Activated CD4-positive, alpha-beta memory T cell treated with anti-CD3 and anti-CD28 coated beads, Interleukin-2, amount 10 ng/mL, durations not matched to agents 7 days and 5 days (primary cell): ENCODE results near the gene ICAM3. TPM values are rescaled to one million over a fixed set of nuclear protein-coding genes. Genes with fewer than 3 reads are reported as not detected.

ENCODE experiments used
- CTCF ChIA-PET: fragments of 350-600 bp; sonication (Branson Sonifier 250); formaldehyde crosslinking; loops from one replicate; lab custom pipeline; 2021; ENCODE audit warnings: antibody characterized with exemption, inconsistent platforms; lab: Charles Lee
- POLR2A ChIA-PET: fragments of 350-600 bp; sonication (Branson Sonifier 250); formaldehyde crosslinking; loops from one replicate; lab custom pipeline; 2021; ENCODE audit warnings: antibody characterized with exemption; lab: Charles Lee
- DNase-seq: peaks from one replicate; pipeline ENCODE4 v3.0.0-alpha.2; 2020
- H3K27ac Mint-ChIP-seq: one replicate; pipeline ENCODE4 v1.8.0; 2021; ENCODE audit warnings: mild to moderate bottlenecking, mixed read lengths
- H3K27me3 Mint-ChIP-seq: one replicate; pipeline ENCODE4 v1.8.0; 2021; ENCODE audit warnings: mixed read lengths
- H3K36me3 Mint-ChIP-seq: one replicate; pipeline ENCODE4 v1.8.0; 2021; ENCODE audit warnings: low read depth, mixed read lengths
- H3K4me1 Mint-ChIP-seq: one replicate; pipeline ENCODE4 v1.8.0; 2021; ENCODE audit warnings: mixed read lengths
- H3K4me3 Mint-ChIP-seq: one replicate; pipeline ENCODE4 v1.8.0; 2021; ENCODE audit warnings: mild to moderate bottlenecking, mixed read lengths
- H3K9me3 Mint-ChIP-seq: one replicate; pipeline ENCODE4 v1.8.0; 2021; ENCODE audit warnings: mixed read lengths
- total RNA-seq, 2 experiments: library from RNA; stranded (reverse); gene quantifications; one replicate each; pipeline ENCODE4 v1.2.3, GENCODE V29; 2021

The ICAM3 gene
- total RNA-seq, 2 experiments from 2014 or later, result 223 to 237 TPM

DNA sequence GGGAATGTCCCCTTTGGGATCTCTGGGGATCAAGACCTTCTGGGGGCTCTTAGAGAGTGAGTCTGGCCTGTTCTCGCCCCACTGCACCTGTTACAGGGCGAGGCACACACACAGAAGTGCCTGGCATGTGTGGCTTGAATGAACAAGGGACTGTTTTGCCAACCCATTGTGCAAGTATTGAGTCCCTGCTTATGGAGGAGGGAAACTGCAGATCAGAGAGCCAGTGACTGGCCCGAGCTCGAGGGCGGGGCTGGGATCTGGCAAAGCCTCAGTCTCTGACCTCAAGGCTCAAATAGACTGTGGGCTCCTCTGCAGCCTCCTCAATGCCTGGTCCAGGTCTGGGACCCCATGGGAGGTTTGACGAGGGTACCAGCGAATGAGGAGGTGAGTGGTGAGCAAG is 11.6 kb downstream of the ICAM3 start:
- Mint-ChIP-seq H3K4me3 (no peak overlapping the region), H3K9me3 (no peaks in the 10 kb centered on the region), H3K27ac (no peak overlapping the region), H3K36me3 (peaks cover 25% of the 10 kb centered on the region), H3K4me1 (peaks cover 14% of the 10 kb centered on the region), H3K27me3 (no peaks in the 10 kb centered on the region)
- DNase-seq, result no peak
- POLR2A ChIA-PET, result interaction anchor here (0.8 kb wide), 1 partner anchor 12 kb away, joined by 3 read pairs; no protein-coding TSS in a partner anchor
- CTCF ChIA-PET, result interaction anchor here (1.3 kb wide), 1 partner anchor 65 kb away, joined by 3 read pairs; no protein-coding TSS in a partner anchor

DNA sequence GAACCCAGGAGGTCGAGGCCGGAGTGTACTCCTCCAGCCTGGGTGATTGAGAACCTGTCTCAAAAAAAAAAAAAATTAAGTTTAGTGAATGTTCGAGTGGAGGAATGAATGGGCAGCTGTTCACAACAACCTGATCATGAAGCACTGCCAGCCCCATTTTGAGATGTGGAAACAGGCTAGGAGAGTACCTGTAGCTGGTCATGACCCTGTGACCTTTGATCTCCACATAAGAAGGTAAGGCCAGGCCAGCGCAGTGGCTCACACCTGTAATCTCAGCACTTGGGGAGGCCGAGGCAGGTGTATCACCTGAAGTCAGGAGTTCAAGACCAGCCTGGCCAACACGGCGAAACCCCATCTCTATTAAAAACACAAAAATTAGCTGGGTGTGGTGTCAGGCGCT is 13.7 kb downstream of the ICAM3 start:
- CTCF ChIA-PET, result no interaction called here
- H3K9me3 Mint-ChIP-seq, result no peaks in the 10 kb centered on the region
- peaks cover 27% of the 10 kb centered on the region for H3K36me3 Mint-ChIP-seq
- POLR2A ChIA-PET, result interaction anchor here (2.6 kb wide), 1 partner anchor 8 kb away, joined by 9 read pairs; the partner anchor contains the start of gene RAVER1
- H3K4me1 Mint-ChIP-seq, result peaks cover 2% of the 10 kb centered on the region
- H3K4me3 Mint-ChIP-seq, result no peak overlapping the region
- H3K27ac Mint-ChIP-seq, result no peak overlapping the region
- H3K27me3 Mint-ChIP-seq, result no peaks in the 10 kb centered on the region
- no peak for DNase-seq

DNA sequence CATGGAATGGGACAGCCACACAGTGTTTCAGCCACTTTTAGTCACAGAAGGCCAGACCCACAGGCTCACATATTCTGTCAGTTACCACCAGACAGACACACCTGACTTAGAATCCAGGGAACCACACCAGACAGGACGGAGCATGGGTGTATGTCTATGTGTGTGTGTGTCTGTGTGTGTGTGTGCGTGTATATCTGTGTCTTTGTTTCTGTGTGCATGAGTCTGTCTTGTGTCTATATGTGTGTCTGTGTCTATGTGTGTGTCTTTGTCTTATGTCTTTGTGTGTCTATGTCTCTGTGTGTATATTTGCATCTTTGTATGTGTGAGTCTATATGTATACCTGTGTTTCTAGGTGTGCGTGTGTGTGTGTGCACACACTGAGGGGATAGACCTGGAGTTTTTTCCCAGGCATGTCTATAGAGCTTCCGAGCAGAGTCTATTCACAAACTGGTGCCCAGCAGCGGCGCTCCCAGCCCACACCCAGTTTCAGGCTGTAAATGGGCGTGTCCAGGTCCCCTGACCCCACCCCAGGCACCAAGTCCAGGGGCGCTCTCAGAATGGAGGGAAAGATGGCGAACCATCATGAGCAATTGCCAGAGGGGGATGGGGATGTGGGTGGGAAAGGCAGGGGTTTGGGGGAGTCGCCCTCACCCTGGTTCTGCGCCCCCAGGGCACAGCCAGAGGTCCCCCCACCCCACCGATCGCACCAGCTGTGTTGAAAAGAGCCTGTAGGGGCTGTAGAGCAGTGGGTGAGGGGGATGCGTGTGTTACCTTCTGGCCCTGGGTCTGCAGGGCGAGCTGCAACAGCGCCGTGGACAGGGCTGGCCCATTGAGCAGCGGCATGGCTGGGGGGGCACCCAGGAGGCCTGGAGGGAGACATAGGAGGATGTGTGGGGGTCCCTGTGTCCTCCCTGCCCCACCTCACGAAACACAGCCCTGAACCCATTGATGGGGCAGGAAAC is 17.3 kb downstream of the ICAM3 start:
- no peaks in the 10 kb centered on the region for H3K9me3 Mint-ChIP-seq
- no peak for DNase-seq
- no peaks in the 10 kb centered on the region for H3K4me1 Mint-ChIP-seq
- no peak overlapping the region for H3K4me3 Mint-ChIP-seq
- H3K27me3 Mint-ChIP-seq, result no peaks in the 10 kb centered on the region
- no peak overlapping the region for H3K27ac Mint-ChIP-seq
- peaks cover 27% of the 10 kb centered on the region for H3K36me3 Mint-ChIP-seq
- ChIA-PET POLR2A (interaction anchor here (1.2 kb wide), 1 partner anchor 22 kb away, joined by 4 read pairs; no protein-coding TSS in a partner anchor), CTCF (interaction anchor here (0.6 to 1.2 kb wide), 2 partner anchors 12 to 53 kb away, joined by 3 read pairs; no protein-coding TSS in a partner anchor)

DNA sequence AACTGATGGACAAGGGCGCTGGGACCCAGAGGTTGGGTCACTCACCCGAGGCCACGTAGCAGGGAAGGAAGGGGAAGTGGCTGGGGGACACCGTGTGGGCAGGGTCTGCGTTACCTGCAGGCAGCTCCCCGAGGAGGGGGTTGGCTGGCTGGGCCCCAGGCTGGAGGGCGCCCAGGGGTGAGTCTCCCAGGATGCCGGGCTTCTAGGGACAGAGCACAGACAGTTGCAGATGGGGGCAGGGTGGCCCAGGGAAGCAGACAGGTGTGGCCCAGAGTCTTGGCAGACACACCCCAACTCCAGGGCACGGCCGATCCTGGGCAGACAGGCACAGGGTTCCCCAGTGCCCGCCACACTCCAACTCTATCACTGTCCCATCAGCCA is 18.0 kb downstream of the ICAM3 start:
- Mint-ChIP-seq H3K9me3 (no peaks in the 10 kb centered on the region), H3K27me3 (no peaks in the 10 kb centered on the region), H3K4me1 (no peaks in the 10 kb centered on the region), H3K27ac (no peak overlapping the region), H3K36me3 (peaks cover 32% of the 10 kb centered on the region), H3K4me3 (no peak overlapping the region)
- ChIA-PET CTCF (interaction anchor here (1.2 kb wide), 1 partner anchor 52 kb away, joined by 3 read pairs; no protein-coding TSS in a partner anchor), POLR2A (no interaction called here)
- DNase-seq, result no peak

DNA sequence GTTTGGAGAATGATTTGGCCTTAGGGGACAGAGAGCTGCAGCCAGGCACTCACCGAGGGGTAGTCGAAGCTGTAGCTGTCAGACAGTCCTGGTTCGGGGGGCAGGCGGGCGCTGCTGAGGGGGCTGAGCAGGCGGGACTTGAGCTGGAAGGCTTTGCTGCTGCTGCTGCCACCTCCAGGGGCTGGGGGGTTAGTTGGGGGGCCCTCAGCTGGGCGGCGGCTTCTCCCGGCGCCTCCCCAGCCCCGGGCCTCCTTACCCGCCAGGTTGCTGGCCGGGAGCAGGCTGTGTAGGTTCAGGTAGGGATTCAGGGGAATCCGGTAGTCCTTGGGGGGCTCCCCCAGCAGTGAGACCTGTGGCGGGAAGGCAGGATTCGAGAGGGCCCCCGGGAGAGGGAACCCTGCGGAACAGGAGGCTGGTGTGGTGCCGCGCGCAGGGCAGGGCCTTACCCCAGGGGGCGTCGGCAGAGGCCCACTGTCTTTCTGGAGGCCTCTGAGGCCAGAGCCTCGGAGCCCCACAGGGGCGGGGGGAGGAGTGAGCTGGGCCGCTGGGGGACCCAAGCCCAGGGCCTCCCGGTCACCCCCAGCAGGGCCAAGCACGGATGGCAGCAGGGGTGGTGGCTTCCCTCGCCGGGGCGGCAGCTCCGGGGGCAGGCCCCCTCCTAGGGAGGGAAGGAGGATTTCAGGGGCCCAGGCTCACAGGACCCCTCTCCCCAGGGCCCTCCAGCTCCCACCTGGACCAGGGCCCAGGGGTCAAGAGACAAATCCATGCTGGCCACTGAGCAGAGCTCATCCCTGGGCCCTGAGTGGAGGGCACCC is 18.6 kb downstream of the ICAM3 start:
- Mint-ChIP-seq H3K4me1 (peaks cover 5% of the 10 kb centered on the region), H3K9me3 (no peaks in the 10 kb centered on the region), H3K27me3 (no peaks in the 10 kb centered on the region), H3K27ac (no peak overlapping the region), H3K4me3 (no peak overlapping the region), H3K36me3 (peaks cover 38% of the 10 kb centered on the region)
- POLR2A ChIA-PET, result no interaction called here
- DNase-seq, result no peak
- CTCF ChIA-PET, result interaction anchor here (0.7 to 1.2 kb wide), 3 partner anchors 51 to 68 kb away, joined by 3 read pairs; no protein-coding TSS in a partner anchor

DNA sequence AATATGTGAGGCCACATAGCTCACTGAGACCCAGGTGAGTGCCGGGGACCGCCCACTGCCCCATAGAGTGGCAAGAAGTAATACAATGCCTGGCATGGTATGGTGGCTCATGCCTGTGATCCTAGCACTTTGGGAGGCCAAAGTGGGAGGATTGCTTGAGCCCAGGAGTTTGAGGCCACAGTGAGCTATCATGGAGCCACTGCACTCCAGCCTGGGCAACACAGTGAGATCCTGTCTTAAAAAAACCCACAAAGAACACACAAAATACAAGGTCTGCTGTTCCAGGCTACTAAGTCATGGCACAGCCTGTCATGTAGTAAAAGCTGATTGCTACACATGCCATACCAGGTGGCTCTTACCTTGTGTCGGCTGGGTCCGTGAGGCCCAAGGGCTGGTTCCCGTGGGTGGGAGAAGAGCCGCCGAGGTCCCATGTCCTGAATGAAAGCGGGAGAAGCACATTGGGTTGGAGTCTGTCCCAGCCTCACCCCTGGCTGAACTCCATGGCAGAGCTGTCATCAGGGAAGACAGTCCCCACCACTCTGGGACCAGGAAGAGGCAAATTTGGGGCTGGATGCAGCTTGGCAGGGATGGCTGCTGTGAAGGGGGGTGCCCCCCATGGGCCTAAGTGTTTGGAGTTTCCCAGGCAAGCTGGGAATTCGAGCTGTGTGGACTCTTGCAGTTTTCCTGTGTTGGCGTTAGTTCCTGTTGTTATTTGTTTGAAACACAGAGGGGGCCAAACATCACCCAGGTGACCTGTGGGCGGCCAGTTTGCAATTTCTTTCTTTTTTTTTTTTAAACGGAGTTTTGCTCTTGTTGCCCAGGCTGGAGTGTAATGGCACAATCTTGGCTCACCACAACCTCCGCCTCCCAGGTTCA is 20.4 kb downstream of the ICAM3 start:
- no peak for DNase-seq
- CTCF ChIA-PET, result interaction anchor here (0.9 to 1.1 kb wide), 3 partner anchors 48 to 70 kb away, joined by 3 read pairs; partner anchors contain the start of gene ICAM1
- POLR2A ChIA-PET, result interaction anchor here (1.2 to 1.7 kb wide), 2 partner anchors 15 to 61 kb away, joined by 3 to 5 read pairs; partner anchors contain the start of genes RAVER1 and TYK2
- Mint-ChIP-seq H3K4me1 (peaks cover 18% of the 10 kb centered on the region), H3K9me3 (no peaks in the 10 kb centered on the region), H3K36me3 (peaks cover 37% of the 10 kb centered on the region), H3K27me3 (no peaks in the 10 kb centered on the region), H3K27ac (no peak overlapping the region), H3K4me3 (no peak overlapping the region)

DNA sequence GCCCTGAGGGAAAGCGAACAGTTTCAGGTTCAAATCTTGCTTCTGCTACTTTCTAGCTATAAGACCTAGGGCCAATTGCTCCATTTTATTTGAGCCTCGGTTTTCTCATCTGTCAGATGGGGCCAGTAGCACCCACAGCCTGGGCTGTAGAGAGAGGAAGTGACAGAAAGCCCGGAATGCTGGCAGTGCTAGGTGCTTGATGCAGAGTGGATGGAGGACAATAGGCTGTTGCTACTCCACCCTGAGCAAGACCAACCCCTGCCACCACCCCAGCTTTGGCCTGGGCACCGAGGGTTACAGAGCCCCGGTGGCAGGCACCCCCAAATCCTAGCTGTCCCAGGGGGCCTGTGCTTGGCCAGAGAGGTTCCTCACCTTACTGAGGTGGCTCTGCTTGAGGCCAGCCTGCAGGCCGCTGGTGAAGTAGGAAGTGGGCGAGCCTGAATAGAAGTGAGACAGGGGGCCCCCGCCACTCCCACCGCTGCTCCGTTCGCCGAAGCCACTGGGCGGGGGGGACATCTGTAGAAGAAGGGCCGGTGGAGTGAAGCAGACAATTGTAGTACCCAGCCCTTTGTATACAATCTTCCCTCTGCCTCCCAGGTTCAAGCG is 21.5 kb downstream of the ICAM3 start:
- H3K4me3 Mint-ChIP-seq, result no peak overlapping the region
- H3K36me3 Mint-ChIP-seq, result peaks cover 33% of the 10 kb centered on the region
- no peak overlapping the region for H3K27ac Mint-ChIP-seq
- no peak for DNase-seq
- ChIA-PET CTCF (interaction anchor here (1.0 to 1.1 kb wide), 2 partner anchors 49 to 72 kb away, joined by 3 read pairs; no protein-coding TSS in a partner anchor), POLR2A (interaction anchor here (1.2 to 1.7 kb wide), 2 partner anchors 16 to 62 kb away, joined by 3 to 5 read pairs; partner anchors contain the start of genes RAVER1 and TYK2)
- no peaks in the 10 kb centered on the region for H3K27me3 Mint-ChIP-seq
- peaks cover 18% of the 10 kb centered on the region for H3K4me1 Mint-ChIP-seq
- H3K9me3 Mint-ChIP-seq, result no peaks in the 10 kb centered on the region

DNA sequence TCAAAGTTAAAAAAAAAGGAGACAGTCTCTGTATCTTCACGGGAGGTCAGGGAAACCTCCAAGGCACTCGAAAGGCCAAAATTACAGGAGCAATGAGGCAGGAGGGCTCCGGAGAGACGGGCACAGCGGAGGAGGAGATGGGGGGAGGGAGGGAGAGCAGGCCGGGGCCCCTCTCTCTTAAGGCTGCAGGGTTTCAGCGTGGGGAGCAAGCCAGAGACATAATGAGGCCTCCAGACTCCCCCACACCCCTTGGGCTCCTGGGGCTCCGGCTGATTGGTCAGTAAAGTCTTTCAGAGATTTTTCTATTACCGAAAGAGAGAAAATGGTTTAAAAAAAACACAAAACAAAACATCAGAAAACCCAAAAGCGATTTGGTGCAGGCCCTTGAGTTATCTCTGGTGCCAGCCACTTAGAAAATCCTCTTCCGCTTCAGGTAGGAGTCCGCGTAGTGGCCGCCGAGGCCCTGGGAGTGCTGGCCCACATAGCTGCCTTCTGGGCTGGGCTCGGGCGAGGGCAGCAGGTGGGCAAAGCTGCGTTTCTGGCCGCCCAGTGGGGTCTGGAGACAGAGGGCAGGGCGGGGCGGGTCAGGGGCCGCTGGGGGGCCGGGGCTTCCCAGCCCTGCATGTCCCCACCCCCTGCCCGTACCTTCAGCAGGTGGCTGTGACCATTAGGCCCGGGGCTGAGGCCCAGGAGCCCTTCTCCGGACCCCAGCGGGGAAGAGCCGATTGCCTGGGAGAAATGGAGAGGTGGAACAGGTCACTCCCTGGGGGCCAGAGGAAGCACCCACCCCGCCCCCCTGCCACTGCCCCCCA is 22.2 kb downstream of the ICAM3 start:
- CTCF ChIA-PET, result no interaction called here
- Mint-ChIP-seq H3K9me3 (no peaks in the 10 kb centered on the region), H3K27ac (no peak overlapping the region), H3K4me3 (no peak overlapping the region), H3K36me3 (peaks cover 33% of the 10 kb centered on the region), H3K4me1 (peaks cover 18% of the 10 kb centered on the region), H3K27me3 (no peaks in the 10 kb centered on the region)
- DNase-seq, result no peak
- POLR2A ChIA-PET, result interaction anchor here (1.1 to 1.7 kb wide), 2 partner anchors 30 to 63 kb away, joined by 3 to 5 read pairs; partner anchors contain the start of genes ICAM4 and TYK2

DNA sequence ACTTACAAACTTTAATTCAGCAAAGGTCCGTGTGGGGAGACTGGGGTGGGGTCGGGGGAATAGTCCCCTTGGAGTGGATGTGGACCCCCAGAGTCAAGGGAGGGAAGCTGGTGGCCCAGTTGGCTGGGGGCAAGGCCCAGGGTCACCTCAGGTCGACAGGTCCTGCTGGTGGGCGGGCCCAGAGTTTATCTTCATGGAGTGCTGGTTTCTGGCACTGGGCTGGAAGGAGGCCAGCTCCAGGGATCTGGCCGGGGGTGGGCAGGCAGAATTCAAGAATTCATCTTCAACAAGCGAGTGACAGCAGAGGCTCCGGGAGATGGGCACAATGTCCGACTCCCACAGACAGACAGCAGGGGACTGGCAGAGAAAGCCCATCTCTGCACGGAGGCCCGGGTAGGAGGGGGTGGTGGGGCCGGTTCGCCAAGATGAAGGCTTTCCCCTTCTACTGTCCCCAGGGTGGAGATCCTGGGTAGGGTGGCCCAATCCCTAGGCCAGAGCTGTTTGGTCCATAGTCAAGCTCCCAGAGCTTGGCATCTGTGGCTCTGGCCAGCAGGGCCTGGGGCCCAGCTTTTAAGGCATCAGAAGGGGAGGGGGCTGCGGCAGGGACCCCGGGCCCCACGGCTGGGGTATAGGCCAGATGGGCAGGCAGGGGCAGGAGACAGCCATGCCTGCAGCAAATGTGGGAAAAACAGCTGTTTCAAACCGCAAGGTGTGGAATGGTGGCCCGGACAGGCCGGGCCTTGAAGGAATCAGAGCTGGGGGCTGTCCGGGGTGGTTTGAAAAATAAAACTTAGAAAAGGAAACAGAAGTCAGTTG is 23.0 kb downstream of the ICAM3 start:
- H3K36me3 Mint-ChIP-seq, result peaks cover 26% of the 10 kb centered on the region
- POLR2A ChIA-PET, result interaction anchor here (1.0 to 1.1 kb wide), 2 partner anchors 11 to 30 kb away, joined by 3 read pairs; partner anchors contain the start of gene ICAM4
- peak overlapping the region; percentile 70 for H3K27ac Mint-ChIP-seq
- DNase-seq, result no peak
- no peaks in the 10 kb centered on the region for H3K27me3 Mint-ChIP-seq
- peaks cover 18% of the 10 kb centered on the region for H3K4me1 Mint-ChIP-seq
- no peaks in the 10 kb centered on the region for H3K9me3 Mint-ChIP-seq
- H3K4me3 Mint-ChIP-seq, result peak overlapping the region; percentile 83
- CTCF ChIA-PET, result no interaction called here
